GM23338 (cell line): Measurements from ENCODE around the gene SND1. TPM values are rescaled to one million over a fixed set of nuclear protein-coding genes. Genes with fewer than 3 reads are reported as not detected.
A peak's percentile ranks its signal among the peaks of the same experiment; 100 is the strongest.

Experiments
- ATAC-seq: fragments of 200-7000 bp; cut with Tn5 transposase; 3 replicates; pipeline ENCODE4 v1.9.1; 2020
- DNase-seq: peaks from one replicate; pipeline ENCODE4 v3.0.0-alpha.2; 2015; ENCODE audit warnings: low spot score
- H2AFZ ChIP-seq: fragments of 200-600 bp; sonication (generic); 2 replicates; pipeline ENCODE4 v1.8.0; 2016; ENCODE audit warnings: antibody characterized with exemption, mild to moderate bottlenecking, moderate library complexity
- H3F3A ChIP-seq: fragments of 200-600 bp; sonication (generic); replicated peaks from 2 replicates; pipeline ENCODE4 v1.8.0; 2017; ENCODE audit warnings: antibody characterized with exemption, mixed run types, low read depth
- H3K27ac ChIP-seq: fragments of 200-600 bp; sonication (generic); 2 replicates; pipeline ENCODE4 v1.6.1; 2016; ENCODE audit warnings: low read depth
- H3K27me3 ChIP-seq: fragments of 200-600 bp; sonication (generic); 2 replicates; pipeline ENCODE4 v1.8.0; 2016; ENCODE audit warnings: mild to moderate bottlenecking, mixed run types, moderate library complexity; ENCODE audit not compliant: insufficient read depth
- H3K36me3 ChIP-seq: fragments of 200-600 bp; sonication (generic); 2 replicates; pipeline ENCODE4 v1.8.0; 2016; ENCODE audit warnings: mild to moderate bottlenecking; ENCODE audit not compliant: insufficient read depth
- H3K4me1 ChIP-seq: fragments of 200-600 bp; sonication (generic); 2 replicates; pipeline ENCODE4 v1.8.0; 2016; ENCODE audit warnings: mild to moderate bottlenecking, moderate library complexity; ENCODE audit not compliant: insufficient read depth
- H3K4me2 ChIP-seq: fragments of 200-600 bp; sonication (generic); 2 replicates; pipeline ENCODE4 v1.7.1; 2017; ENCODE audit warnings: mixed run types
- H3K4me3 ChIP-seq: fragments of 200-600 bp; sonication (generic); 2 replicates; pipeline ENCODE4 v1.6.1; 2016; ENCODE audit warnings: mixed run types
- H3K79me2 ChIP-seq: fragments of 200-600 bp; sonication (generic); replicated peaks from 2 replicates; pipeline ENCODE4 v1.8.0; 2017; ENCODE audit warnings: mild to moderate bottlenecking; ENCODE audit not compliant: insufficient read depth
- H3K9me2 ChIP-seq: fragments of 200-600 bp; sonication (generic); 2 replicates; pipeline ENCODE4 v1.8.0; 2017; ENCODE audit not compliant: insufficient read depth
- H4K20me1 ChIP-seq: fragments of 200-600 bp; sonication (generic); replicated peaks from 2 replicates; pipeline ENCODE4 v1.8.0; 2017; ENCODE audit warnings: mild to moderate bottlenecking; ENCODE audit not compliant: insufficient read depth
- H3K27ac Mint-ChIP-seq: 2 replicates; pipeline ENCODE4 v1.8.0; 2020; ENCODE audit warnings: inconsistent platforms, mild to moderate bottlenecking, moderate library complexity, mixed read lengths
- H3K27me3 Mint-ChIP-seq: 3 replicates; pipeline ENCODE4 v1.8.0; 2022; ENCODE audit warnings: low read depth, mild to moderate bottlenecking, moderate library complexity, mixed read lengths, inconsistent platforms; ENCODE audit not compliant: insufficient read depth, poor library complexity
- H3K36me3 Mint-ChIP-seq: 3 replicates; pipeline ENCODE4 v1.8.0; 2021; ENCODE audit warnings: low read depth, mild to moderate bottlenecking, inconsistent platforms, moderate library complexity, mixed read lengths
- H3K4me1 Mint-ChIP-seq: 3 replicates; pipeline ENCODE4 v1.8.0; 2020; ENCODE audit warnings: mild to moderate bottlenecking, inconsistent platforms, mixed read lengths
- H3K4me3 Mint-ChIP-seq: 3 replicates; pipeline ENCODE4 v1.8.0; 2021; ENCODE audit warnings: moderate library complexity, mild to moderate bottlenecking, inconsistent platforms, mixed read lengths
- H3K9me3 Mint-ChIP-seq: 3 replicates; pipeline ENCODE4 v1.8.0; 2020; ENCODE audit warnings: moderate library complexity, mild to moderate bottlenecking, inconsistent platforms, mixed read lengths
- CREB1 ChIP-seq: fragments of 250-450 bp; sonication (Bioruptor Pico); IDR thresholded peaks from 2 replicates; pipeline ENCODE4 v1.5.0; 2020; ENCODE audit warnings: low read depth, mild to moderate bottlenecking, moderate library complexity
- EZH2phosphoT487 ChIP-seq: fragments of 200-600 bp; sonication (generic); IDR thresholded peaks from one replicate; pipeline ENCODE4 v1.8.1; 2018; ENCODE audit warnings: antibody characterized with exemption; ENCODE audit not compliant: unreplicated experiment
- JUNB ChIP-seq: IDR thresholded peaks from one replicate; pipeline ENCODE4 v1.6.1; 2016; ENCODE audit warnings: antibody characterized with exemption; ENCODE audit not compliant: unreplicated experiment
- NANOG ChIP-seq: IDR thresholded peaks from 2 replicates; pipeline ENCODE4 v1.6.1; 2016; ENCODE audit warnings: antibody characterized with exemption, borderline replicate concordance
- POLR2AphosphoS5 ChIP-seq: IDR thresholded peaks from 2 replicates; pipeline ENCODE4 v1.6.1; 2016; ENCODE audit warnings: antibody characterized with exemption, low read depth
- STAT1 ChIP-seq: IDR thresholded peaks from one replicate; pipeline ENCODE4 v1.6.1; 2016; ENCODE audit warnings: antibody characterized with exemption; ENCODE audit not compliant: unreplicated experiment
- ZNF114 ChIP-seq: fragments of 250-450 bp; sonication (Bioruptor Pico); IDR thresholded peaks from 2 replicates; pipeline ENCODE4 v1.5.0; 2020; ENCODE audit warnings: mild to moderate bottlenecking, moderate library complexity
- ZNF331 ChIP-seq: fragments of 250-450 bp; sonication (Bioruptor Pico); IDR thresholded peaks from 2 replicates; pipeline ENCODE4 v1.5.0; 2020; ENCODE audit warnings: low read depth, mild to moderate bottlenecking, moderate library complexity
- polyA plus RNA-seq: library from polyadenylated mRNA; unstranded; fragments of >200 nt; fragmentation: Nextera tagmentation; extraction: Ambion mirVana; gene quantifications from 2 replicates; pipeline ENCODE4 v1.2.1, GENCODE V29; 2016
- total RNA-seq: library from RNA; depleted of rRNA; stranded (reverse); fragments of >200 nt; shearing (Covaris generic); gene quantifications from 2 replicates; pipeline ENCODE4 v1.2.3, GENCODE V29; 2014
- TF ChIP-seq, protein P1 (sequence below), 2 experiments: fragments of 200-600 bp in 1 of 2; sonication (generic) in 1 of 2; conservative IDR thresholded peaks; 2 replicates each; pipeline versions ENCODE4 v1.5.1 to v1.6.1; 2016 to 2017; ENCODE audit warnings: antibody characterized with exemption in 2 of 2, low read depth in 2 of 2, mild to moderate bottlenecking in 2 of 2, moderate library complexity in 1 of 2
- TF ChIP-seq, protein P2 (sequence below): IDR thresholded peaks from one replicate; pipeline ENCODE4 v1.6.1; 2018; ENCODE audit warnings: antibody characterized with exemption; ENCODE audit not compliant: unreplicated experiment

SND1 gene
- total and polyA plus RNA-seq, 2 experiments from 2014 or later, result 107 to 254 TPM

DNA sequence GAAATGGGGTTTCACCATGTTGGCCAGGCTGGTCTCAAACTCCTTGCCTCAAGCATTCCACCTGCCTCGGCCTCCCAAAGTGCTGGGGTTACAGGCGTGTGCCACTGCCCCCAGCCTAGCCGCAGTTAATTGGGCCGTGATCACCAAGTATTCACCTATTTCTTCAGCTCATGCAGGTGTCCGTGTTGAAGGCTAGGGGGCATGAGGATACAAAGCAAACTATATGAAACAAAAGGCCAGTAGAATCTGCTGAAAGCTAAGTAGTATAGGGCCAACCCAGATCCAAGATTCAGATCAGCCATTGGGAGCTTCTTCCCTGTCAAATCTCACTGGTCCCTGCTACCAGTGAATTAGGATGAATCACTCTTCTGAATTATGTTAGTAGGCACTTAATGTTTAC is 305.9 kb downstream of the SND1 start:
- H3K27ac Mint-ChIP-seq, result no peak overlapping the region
- peaks cover 15% of the 10 kb centered on the region for H3K4me1 ChIP-seq
- peak; percentile 75 for ATAC-seq
- H3K27me3 ChIP-seq, result no peaks in the 10 kb centered on the region
- no peak overlapping the region for H3K27ac ChIP-seq
- H3K79me2 ChIP-seq, result peaks cover 9% of the 10 kb centered on the region; the same call in 1 of the 2 replicates
- no peak overlapping the region for H3K4me3 ChIP-seq
- no peak overlapping the region for H2AFZ ChIP-seq
- DNase-seq, result peak; percentile 48
- peaks cover 1% of the 10 kb centered on the region for H3K9me3 Mint-ChIP-seq
- H4K20me1 ChIP-seq, result 0 out of 2 replicates have a peak, but pooled peaks cover 13% of the 10 kb centered on the region
- H3K4me3 Mint-ChIP-seq, result no peak overlapping the region
- TF ChIP-seq STAT1, result no peak
- TF ChIP-seq, protein P1, sequence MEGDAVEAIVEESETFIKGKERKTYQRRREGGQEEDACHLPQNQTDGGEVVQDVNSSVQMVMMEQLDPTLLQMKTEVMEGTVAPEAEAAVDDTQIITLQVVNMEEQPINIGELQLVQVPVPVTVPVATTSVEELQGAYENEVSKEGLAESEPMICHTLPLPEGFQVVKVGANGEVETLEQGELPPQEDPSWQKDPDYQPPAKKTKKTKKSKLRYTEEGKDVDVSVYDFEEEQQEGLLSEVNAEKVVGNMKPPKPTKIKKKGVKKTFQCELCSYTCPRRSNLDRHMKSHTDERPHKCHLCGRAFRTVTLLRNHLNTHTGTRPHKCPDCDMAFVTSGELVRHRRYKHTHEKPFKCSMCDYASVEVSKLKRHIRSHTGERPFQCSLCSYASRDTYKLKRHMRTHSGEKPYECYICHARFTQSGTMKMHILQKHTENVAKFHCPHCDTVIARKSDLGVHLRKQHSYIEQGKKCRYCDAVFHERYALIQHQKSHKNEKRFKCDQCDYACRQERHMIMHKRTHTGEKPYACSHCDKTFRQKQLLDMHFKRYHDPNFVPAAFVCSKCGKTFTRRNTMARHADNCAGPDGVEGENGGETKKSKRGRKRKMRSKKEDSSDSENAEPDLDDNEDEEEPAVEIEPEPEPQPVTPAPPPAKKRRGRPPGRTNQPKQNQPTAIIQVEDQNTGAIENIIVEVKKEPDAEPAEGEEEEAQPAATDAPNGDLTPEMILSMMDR (conservative IDR thresholded peaks at IDR 0.05; ENCODE audit: low read depth in 2 of 2), result peak; percentile 22 to 47; a peak in 3 of 4 replicates
- peaks cover 14% of the 10 kb centered on the region for H3K36me3 Mint-ChIP-seq
- no peak overlapping the region for H3K4me2 ChIP-seq
- peaks cover 2% of the 10 kb centered on the region for H3K27me3 Mint-ChIP-seq
- H3F3A ChIP-seq, result no peaks in the 10 kb centered on the region
- H3K9me2 ChIP-seq, result no peaks in the 10 kb centered on the region
- no peaks in the 10 kb centered on the region for H3K36me3 ChIP-seq
- H3K4me1 Mint-ChIP-seq, result no peaks in the 10 kb centered on the region; the same call in 2 of the 3 replicates

DNA sequence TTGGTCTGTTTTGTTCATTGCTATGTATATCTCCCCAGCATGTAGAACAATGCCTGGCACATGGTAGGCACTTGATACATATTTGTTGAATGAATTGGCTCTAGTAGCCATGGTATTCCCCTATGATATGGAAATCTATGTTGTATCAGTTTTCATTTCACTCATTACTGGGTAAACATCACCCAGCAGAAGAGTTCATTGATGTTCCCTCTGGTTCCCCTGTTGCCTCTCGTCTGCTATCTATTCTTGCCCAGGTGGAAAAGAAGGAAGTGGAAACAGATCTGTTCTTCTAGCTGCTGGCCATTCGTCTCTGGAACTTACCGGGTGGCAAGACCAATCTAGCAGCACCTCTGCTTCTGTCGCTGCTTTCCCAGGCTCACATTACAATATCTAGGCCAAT is 307.8 kb downstream of the SND1 start:
- TF ChIP-seq CREB1 (CRISPR knock-in tag) (no peak), STAT1 (no peak), ZNF331 (CRISPR knock-in tag) (no peak), POLR2AphosphoS5 (no peak), JUNB (no peak), EZH2phosphoT487 (no peak), NANOG (no peak), ZNF114 (CRISPR knock-in tag) (no peak)
- TF ChIP-seq, protein P2, sequence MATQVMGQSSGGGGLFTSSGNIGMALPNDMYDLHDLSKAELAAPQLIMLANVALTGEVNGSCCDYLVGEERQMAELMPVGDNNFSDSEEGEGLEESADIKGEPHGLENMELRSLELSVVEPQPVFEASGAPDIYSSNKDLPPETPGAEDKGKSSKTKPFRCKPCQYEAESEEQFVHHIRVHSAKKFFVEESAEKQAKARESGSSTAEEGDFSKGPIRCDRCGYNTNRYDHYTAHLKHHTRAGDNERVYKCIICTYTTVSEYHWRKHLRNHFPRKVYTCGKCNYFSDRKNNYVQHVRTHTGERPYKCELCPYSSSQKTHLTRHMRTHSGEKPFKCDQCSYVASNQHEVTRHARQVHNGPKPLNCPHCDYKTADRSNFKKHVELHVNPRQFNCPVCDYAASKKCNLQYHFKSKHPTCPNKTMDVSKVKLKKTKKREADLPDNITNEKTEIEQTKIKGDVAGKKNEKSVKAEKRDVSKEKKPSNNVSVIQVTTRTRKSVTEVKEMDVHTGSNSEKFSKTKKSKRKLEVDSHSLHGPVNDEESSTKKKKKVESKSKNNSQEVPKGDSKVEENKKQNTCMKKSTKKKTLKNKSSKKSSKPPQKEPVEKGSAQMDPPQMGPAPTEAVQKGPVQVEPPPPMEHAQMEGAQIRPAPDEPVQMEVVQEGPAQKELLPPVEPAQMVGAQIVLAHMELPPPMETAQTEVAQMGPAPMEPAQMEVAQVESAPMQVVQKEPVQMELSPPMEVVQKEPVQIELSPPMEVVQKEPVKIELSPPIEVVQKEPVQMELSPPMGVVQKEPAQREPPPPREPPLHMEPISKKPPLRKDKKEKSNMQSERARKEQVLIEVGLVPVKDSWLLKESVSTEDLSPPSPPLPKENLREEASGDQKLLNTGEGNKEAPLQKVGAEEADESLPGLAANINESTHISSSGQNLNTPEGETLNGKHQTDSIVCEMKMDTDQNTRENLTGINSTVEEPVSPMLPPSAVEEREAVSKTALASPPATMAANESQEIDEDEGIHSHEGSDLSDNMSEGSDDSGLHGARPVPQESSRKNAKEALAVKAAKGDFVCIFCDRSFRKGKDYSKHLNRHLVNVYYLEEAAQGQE, result no peak
- H2AFZ ChIP-seq, result no peak overlapping the region
- no peaks in the 10 kb centered on the region for H3K9me2 ChIP-seq
- H3K9me3 Mint-ChIP-seq, result peaks cover 4% of the 10 kb centered on the region
- H3K4me1 ChIP-seq, result no peaks in the 10 kb centered on the region
- no peaks in the 10 kb centered on the region for H3K27me3 Mint-ChIP-seq
- 0 out of 2 replicates have a peak, but pooled peaks cover 9% of the 10 kb centered on the region for H4K20me1 ChIP-seq
- ATAC-seq (no peak), DNase-seq (no peak)
- H3K4me2 ChIP-seq, result no peak overlapping the region
- H3K4me1 Mint-ChIP-seq, result no peaks in the 10 kb centered on the region
- H3K27ac ChIP-seq, result no peak overlapping the region
- H3K27me3 ChIP-seq, result no peaks in the 10 kb centered on the region
- no peaks in the 10 kb centered on the region for H3K36me3 ChIP-seq
- H3K4me3 ChIP-seq, result no peak overlapping the region
- H3K79me2 ChIP-seq, result peaks cover 10% of the 10 kb centered on the region; the same call in 1 of the 2 replicates
- H3K27ac Mint-ChIP-seq, result no peak overlapping the region
- H3K4me3 Mint-ChIP-seq, result no peak overlapping the region
- H3F3A ChIP-seq, result no peaks in the 10 kb centered on the region
- H3K36me3 Mint-ChIP-seq, result peaks cover 15% of the 10 kb centered on the region
